Measurements from ENCODE around the gene EFR3B.

GRCh38 chr2:24993406-24994145, 48.3 kb upstream of the EFR3B start:
- TF ChIP-seq ZNF324 (tag by site-specific recombination; IDR thresholded peaks at IDR 0.05) = no peak
- TF ChIP-seq RBAK (tag by site-specific recombination; IDR thresholded peaks at IDR 0.05) = no peak
- TF ChIP-seq CTCF (tag by site-specific recombination; IDR thresholded peaks at IDR 0.05) = no peak
- TF ChIP-seq ZNF707 (tag by site-specific recombination; IDR thresholded peaks at IDR 0.05) = no peak
- no peak for TF ChIP-seq ZNF114 (tag by site-specific recombination; IDR thresholded peaks at IDR 0.05)
- no peak for TF ChIP-seq TCF7L2 (IDR thresholded peaks at IDR 0.05; ENCODE audit: borderline replicate concordance, low read depth, low read length)
- TF ChIP-seq HOXC10 (CRISPR knock-in tag; IDR thresholded peaks at IDR 0.05) = no peak
- TF ChIP-seq ZSCAN4 (tag by site-specific recombination; IDR thresholded peaks at IDR 0.05) = no peak
- no peak for TF ChIP-seq ZFP41 (tag by site-specific recombination; IDR thresholded peaks at IDR 0.05; ENCODE audit: borderline replicate concordance)
- no peak for TF ChIP-seq ATF2 (tag by site-specific recombination; IDR thresholded peaks at IDR 0.05; ENCODE audit: low read depth)
- no peak for TF ChIP-seq ZBTB49 (tag by site-specific recombination; IDR thresholded peaks at IDR 0.05; ENCODE audit: low read depth)
